GM18873 (cell line): ENCODE measurements around the gene MMP10.

Source experiments
- ATAC-seq: cut with Tn5 transposase; IDR thresholded peaks from one replicate; pipeline ENCODE4 v1.9.1; 2021; ENCODE audit warnings: mild to moderate bottlenecking, moderate library complexity, moderate number of reproducible peaks; ENCODE audit not compliant: unreplicated experiment, low FRiP score

Gene MMP10

DNA sequence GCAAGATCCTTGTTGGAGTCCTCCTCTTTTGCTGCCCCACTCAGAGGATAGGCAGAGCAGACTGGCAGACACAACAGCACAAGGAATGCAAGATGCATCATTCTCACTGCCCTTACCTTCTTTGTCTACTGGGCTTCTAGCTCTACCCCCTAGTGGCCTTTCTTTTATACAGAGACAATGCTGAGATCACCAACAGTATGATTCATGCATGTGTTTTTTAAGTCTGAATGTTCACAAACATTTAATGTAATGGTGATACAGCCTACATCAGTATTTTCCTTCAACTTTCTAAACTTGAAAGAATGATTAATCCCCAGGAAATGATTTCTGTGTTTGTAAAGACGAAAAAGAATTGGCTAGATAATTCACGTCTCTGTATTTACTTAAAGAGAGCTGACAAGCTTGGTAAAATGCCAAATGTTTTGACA, at the start of gene MMP10:
Gene MMP10, minus strand, starts transcription at position 138 of the 428 bp plus-strand sequence. Its CDS starts 37 bp downstream, at position 101.
- no peak for ATAC-seq

DNA sequence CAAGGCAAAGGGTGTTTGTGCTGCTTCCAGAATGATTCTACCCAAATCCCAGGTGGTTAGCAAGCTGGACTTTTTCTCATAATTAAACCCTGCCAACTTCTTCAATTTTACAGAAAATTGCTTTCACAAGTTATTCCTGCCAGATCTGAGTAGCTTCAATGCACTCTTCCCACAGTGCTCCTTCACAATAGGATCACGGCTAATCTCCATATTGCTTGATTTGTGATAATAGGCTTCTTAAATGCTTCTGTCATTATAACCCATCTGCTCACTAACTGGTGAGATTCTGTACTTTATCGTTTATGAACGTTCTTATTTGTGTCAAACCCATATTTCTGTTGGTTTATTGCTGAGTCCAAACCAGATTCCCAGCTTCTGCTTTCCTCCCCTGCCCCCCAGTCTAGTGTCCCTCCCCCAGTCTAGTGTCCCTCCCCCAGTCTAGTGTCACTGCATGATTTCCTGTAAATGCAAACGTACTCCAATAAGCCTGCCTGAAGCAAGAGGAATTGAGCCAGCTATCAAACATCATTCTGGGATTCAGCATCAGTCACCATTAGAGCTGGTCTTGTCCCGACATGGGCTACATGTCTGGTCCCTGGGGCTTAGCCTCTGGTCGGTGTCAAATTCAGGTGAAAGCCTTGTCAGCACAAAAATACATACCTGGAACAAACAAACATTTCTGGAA, 49.0 kb upstream of the MMP10 start:
- ATAC-seq = no peak

DNA sequence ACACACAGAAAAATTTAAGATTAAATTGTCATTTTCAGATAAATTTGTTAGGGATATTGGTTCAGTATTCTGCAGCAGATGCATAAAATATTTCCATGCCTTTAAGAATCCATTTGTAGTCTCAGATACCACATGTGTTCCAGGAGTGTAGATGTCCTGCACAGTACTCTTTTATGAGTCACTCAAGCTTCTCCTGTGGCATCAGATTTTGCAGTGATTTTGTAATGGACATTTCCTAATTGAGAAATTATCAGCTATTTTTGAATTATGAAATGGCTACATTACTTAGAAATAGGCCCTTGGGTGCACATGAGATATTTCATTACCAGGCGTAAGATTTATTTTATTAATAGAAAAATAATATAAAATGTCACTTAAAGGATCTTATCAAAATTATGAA, 44.1 kb upstream of the MMP10 start:
- ATAC-seq = no peak

DNA sequence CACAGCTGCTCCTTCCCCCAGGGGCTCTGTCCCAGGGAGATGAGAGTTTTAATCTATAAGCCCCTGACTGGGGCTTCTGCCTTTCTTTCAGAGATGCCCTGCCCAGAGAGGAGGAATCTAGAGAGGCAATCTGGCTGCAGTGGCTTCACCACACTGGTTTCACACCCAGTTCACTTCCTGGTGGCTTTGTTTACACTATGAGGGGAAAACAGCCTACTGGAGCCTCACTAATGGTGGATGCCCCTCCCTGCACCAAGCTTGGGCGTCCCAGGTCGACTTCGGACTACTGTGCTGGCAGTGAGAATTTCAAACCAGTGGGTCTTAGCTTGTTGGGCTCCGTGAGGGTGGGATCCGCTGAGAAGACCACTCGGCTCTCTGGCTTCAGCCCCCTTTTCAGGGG, 39.1 kb upstream of the MMP10 start:
- no peak for ATAC-seq

DNA sequence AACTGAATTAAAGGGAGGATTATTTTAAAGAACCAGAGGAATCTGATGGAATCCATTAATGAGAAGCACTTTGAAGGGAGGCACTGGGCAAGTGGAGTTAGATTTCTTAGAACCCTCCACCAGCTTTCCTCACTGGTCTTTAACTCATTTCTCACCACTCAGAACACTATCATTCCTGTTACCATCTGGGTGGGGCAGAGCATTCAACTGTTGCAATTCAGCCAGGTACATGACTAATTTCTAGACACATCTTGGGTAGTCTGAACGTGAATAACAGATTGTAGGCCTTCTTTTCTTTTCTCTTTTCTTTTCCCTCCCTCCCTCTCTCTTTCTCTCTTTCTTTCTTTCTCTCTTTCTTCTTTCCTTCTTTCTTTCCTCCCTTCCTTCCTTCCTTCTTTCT, 33.1 kb upstream of the MMP10 start:
- no peak for ATAC-seq

DNA sequence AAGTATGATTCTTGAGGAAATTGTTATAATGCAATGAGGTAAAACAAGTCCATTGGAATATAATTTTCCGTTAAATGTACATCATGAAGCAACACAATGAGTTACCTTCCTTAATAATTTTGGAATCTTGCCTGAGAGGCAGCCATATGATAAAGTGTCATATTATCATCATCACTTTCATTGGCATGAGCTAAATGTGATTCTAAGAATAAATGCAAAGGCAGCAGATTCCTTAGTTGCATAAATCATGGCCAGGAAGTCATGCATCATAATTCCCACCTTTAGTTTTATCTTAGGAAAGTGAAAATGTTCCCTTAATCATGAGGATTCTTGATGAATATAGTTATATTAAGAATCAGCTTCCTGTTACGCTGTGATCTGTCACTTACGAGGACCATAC, 31.8 kb upstream of the MMP10 start:
- ATAC-seq = no peak

DNA sequence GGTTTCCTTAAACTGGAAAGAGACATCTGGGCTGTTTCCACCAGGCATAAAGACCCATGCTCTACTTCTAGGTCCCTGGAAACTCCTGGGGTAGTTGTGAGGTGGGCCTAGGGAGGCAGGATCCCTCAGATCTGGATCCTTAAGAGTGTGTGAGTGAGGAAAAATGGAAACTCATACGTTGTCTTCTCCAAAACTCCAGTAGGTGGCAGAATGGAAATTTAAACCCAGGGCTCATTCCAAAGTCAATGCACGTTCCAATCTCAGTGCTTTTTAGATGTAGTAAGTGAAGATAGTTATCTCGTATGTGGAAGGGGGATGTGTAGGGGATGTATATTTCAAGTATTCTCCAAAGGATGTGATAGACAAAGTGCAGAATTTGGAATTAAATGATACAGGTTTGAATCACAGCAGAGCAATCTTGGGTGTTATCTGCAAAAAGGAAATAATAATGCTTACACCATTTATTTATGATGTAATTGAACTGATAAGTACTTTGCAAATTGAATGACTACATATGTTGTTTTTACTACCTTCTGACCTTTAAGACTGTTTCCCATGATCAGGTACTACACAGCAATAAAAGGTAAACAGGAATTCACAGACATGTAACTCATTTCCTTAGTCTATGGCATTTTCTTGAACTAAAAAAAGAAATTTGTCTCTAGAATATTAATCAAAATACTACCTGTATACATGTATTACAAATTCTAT, 30.7 kb upstream of the MMP10 start:
- ATAC-seq = no peak

DNA sequence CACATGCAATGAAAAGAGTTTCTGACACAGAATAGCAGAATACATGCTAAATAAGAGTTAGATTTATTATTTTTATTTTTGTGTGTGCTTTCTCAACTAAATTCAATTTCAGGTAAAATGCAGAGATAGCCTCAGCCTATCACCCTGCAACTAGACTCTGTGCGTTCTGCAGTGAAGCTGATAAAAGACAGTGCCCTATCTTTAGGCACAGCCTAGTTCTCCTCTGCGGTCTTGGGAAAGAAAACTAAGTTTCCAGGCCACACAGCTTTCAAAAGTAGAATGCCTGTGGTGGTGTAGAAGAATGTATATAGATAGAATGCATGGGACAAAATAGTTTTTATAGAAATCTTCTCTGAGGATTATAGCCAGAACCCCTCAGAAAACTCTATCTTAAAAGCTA, 29.5 kb upstream of the MMP10 start:
- ATAC-seq = no peak

DNA sequence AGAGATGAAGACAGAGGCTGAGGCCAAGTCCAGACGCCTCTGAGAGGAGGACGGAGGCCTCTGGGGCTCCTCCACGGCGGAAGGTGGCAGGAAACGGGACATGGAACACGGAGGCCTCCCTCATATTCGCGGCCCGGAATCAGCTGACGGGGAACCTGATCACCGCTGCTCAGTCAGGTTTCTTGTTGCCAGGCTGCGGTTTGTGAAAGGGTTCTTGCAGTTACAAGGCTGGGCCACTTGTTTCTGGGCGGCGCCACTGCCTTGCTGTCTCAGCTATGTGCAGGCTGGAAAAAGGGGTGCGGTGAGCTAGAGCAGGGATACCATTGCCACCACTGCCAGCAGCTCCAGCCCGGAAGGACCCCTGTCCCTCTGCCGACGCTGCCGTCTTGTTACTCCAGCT, 27.5 kb upstream of the MMP10 start:
- ATAC-seq = no peak

DNA sequence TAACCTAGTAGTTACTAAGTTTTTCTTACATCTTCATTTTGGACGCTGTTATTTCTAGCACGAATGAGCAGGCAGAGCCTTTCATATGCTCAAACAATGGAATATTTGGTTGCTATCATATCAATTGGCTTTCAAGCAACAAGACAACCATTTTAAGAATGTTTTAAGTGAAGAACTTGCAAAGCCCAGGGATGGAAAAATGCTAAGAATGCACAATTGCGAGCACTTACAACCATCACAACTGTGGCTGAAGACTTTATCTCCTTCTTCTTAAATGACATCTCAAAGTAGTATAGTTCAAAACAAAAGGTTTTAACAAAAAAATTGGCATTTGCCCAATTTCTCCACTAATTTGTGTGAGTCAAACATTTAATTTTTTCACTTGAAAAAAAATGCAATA, 25.9 kb upstream of the MMP10 start:
- no peak for ATAC-seq

DNA sequence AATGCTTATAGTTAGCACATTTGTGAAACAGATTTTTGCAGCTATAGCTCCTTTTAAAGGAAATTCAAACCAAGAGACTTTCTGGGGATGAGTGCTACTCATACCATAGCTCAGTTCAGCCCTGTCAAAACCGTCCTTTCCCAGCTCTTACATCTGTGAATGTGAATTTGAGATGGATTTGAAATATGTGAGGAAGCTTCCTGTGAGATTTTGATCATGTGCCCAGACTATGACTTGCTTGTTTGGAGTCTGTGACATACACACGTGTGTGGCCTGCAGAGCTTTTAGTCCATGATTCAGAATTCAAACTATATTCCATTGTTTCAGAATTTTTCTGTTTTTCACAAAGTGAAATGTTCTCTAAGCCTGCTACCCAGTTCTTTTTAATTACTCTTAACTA, 21.9 kb upstream of the MMP10 start:
- ATAC-seq = no peak

DNA sequence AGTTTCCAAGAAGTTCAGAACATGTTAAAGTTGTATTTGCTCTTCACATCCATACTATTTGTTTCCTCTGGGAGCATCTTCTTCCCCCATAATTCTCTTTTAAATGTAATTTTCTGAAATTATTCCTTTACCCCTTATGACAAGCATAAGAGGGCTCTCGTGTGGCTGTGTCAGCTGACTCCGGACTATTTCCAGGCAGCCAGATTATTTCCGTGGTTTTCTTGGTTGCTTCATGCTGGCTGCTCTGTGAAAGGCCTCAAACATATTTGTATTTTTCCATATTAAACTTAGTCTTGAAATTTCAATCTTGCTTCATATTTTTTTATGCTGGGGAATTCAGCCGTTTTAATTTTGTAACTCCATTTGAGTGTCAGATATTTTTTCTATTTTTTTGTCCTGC, 20.3 kb upstream of the MMP10 start:
- ATAC-seq = no peak

DNA sequence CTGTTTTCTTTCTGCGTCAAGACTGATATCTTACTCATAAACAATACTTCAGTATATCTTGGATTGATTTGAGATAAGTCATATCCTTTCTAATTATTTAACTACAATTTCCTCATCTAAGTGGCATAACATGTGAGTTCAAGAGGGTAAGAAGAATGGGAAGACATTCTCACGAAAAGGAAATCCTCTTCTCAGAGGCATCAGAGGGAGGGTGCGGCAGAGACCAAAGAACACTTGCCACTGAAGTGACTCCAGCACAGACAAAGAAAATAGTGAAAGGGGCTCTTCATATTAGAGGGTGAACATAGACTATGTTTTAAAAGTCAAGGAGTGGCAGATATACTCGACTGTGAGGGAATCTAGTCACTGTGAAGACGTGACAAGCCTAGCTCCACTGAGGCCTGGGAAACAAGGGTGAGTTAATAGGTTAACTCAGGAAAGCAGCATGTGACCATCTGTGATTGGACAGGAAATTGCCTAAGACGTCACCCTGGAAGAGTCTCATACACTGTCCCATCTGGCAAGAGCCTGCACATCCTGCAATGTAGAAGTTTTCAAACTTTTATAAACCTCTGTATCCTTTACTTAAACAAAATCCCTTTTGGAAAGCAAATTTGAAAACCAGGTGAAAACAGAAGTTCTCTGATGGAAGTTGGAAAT, 19.4 kb upstream of the MMP10 start:
- ATAC-seq = no peak

DNA sequence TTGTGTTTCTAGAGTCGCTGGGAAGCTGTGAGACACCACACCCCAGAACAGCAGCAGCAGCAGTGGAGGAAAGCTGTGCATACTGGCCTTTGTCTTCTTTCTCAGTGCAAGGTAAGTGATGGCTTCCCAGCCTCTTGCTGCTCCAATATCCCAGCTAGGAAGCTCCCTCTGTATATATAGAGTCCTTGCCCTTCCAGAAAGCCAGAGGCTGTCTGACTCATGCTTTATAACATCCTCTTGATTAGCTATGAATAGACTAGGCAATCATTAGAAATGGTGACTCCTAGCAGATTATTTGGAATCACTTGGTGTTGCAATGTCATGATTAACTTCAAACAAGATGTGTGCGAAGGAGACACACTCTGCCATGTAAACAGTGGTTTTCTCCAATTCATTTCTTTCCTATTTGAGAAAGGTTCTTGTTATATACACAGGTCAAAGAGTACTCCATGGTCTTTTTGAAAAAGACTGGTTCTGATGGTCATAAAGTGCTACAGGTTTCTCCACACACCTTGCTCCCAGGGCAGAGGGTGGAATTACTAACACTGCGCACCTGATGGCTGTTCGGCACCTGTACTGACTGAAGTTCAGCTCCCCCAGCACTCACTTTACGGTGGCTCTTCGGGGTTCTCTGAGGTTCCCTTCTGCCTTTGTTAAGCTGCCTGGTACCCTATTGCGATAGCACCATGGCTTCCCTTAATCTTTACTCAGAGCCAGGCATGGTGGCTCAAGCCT, 17.8 kb upstream of the MMP10 start, which contains the start of gene MMP1:
Gene MMP1, minus strand, starts transcription at position 149 of the 735 bp plus-strand sequence. Its CDS starts 68 bp downstream, at position 81.
- ATAC-seq = no peak

DNA sequence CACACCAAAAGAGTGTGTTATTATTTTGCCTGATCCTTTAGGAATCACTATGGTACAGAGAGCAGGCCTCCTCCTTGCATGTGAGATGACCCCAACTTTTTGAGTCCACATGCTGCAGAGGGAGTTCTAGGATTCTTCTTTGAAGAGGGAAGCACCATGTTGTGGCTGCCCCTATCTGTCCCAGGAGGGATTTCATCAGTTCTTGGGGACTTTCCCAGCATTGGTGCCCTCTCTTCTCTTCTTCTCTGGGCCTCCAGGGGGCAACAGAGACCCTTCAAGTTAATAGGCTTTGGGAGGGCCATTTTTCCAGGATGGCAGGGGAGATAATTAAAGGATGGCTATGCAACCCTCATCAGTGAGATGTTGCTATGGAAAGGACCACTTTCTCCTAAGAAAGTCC, 14.0 kb upstream of the MMP10 start:
- ATAC-seq = peak; percentile 93

DNA sequence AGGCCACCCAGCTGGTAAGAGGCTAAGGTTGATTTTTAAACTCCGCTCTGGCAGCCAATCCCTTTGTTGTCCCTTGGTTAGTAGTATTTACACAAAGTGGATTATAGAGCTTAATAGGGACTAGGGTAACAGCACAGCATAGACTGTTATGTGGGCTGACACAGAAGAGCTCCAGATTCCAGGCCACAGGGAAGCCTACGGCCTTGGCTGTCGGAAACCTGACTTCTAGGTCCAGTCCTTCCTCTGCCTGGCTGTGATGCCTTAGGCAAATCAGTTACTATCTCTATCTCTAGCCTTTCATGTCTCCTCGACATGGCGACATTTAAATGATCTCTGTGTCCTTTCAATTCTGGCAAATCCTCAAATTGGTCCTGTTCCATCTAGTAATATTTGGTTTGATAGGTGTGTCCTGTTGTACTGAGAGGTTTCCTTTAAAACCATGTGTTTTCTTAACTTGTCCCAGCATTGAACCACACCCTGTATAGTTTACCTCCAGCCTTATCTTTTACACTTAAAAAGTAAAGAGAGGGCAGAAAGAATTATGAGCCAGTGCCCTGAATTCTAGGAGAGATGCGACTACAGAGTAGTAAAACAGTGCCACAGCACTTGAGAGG, 13.4 kb upstream of the MMP10 start:
- ATAC-seq = no peak

DNA sequence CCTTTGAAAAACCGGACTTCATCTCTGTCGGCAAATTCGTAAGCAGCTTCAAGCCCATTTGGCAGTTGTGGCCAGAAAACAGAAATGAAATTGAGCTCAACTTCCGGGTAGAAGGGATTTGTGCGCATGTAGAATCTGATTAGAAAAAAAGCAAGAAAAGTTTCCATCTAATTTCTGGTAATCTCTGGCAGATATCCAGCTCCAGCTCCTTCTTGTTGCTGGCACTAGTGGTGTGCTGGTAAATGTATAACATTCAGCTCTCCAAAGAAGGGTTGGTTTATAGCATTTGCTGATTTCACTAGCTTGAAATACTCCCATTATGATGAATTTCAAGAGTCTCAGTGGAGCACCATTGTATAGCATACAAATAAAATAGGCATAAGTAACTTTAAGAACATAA, 12.2 kb upstream of the MMP10 start:
- ATAC-seq = no peak

DNA sequence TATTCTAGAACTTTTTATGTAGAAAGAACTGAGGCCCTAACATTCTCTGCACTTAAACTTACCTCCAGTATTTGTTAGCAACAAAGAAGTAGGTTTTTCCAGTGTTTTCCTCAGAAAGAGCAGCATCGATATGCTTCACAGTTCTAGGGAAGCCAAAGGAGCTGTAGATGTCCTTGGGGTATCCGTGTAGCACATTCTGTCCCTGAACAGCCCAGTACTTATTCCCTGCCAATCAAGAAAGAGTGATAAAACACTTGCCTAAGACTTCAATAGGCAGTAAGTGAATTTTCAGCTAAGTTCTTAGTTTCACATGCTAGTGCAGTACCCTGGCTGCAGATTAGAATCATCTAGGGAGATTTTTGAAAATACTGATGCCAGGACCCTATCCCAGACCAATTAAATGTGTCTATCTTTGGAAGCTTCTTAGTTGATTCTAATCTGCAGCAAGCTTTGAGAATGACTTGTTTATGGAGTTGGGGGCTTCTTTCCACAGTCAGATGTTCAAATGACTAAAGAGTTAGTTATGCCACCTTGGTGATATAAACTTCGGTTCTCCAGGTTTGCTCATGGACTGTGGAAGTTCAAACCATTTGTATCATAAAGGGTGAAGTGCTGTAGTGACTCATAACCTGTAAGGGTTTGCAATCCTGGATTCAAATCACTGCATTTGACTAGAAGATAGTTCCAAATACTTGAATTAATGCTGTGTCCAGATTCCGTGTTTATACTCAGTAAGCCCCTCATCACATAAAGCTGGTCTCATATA, 11.0 kb upstream of the MMP10 start:
- no peak for ATAC-seq

DNA sequence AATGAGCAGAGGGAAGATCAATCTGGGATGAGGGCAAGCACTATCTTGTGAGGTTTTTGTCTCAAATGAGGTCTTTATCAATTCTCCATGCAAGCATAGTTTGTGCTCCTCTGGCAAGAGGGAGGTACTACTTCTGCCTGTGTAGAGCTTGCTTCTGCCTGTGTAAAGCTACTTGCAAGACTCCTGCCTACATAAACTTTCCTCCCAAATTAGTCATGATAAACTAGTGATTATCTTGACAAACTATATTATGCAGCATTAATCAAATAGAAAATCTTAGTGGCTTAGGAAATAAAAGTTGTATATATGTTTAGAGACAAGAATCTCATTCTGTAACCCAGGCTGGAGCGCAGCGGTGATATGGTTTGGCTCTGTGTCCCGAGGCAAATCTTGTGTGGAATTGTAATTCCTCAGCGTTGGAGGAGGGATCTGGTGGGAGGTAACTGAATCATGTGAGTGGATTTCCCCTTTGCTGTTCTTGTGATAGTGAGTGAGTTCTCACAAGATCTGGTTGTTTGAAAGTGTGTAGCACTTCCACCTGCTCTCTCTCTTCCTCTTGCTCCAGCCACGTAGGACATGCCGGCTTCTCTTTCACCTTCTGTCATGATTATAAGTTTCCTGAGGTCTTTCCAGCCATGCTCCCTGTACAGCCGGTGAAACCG, 8.0 kb upstream of the MMP10 start:
- no peak for ATAC-seq
